ENCODE results near the gene LCN15.

Gene LCN15

DNA sequence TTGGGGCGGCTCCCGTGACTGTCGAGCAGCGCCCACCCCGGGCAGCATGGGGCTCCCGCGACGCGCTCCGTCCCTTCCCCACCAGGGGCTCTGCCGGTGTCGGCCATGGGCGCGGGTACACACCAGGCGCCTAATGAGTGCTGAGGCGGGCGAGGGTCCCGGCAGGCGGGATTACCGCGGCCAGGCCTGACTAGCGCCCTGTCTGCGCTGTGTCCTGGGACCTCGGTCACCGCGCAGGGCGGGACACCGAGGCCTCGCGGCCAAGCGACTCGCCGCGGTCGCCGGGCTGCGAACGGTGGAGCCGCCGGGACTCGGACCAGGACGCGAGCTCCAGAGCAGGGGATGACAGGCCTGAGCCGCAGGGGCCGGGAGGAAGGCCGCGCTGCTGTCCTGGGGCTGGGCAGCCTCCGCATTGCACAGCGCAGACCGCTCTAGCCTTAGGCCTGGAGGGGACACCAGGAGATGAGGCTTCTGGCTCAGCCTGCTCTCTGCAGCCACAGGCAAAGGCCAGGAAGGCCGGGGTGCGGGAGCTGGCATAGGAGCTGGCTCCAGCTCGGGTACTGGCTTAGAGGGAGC lies 35.7 kb downstream of the LCN15 start:
- Histone ChIP-seq H3K4me1 (ENCODE audit: low read length) (peaks cover 19% of the 10 kb centered on the region), H4K20me1 (ENCODE audit: insufficient read depth, low read length) (peaks cover 40% of the 10 kb centered on the region), H3K9me3 (ENCODE audit: insufficient read depth, low read length) (no peaks in the 10 kb centered on the region), H3K4me3 (ENCODE audit: low read length) (peak overlapping the region; percentile 96), H3K9ac (ENCODE audit: low read length) (peak overlapping the region; percentile 92), H2AFZ (ENCODE audit: low read depth, low read length) (peak overlapping the region; percentile 27; the same call in 1 of the 2 replicates), H3K27ac (ENCODE audit: low read length) (peak overlapping the region; percentile 31; the same call in 1 of the 2 replicates), H3K36me3 (replicated peaks; ENCODE audit: low read depth, low read length) (peaks cover 27% of the 10 kb centered on the region), H3K4me2 (ENCODE audit: low read length) (peak overlapping the region; percentile 85), H3K79me2 (ENCODE audit: low read length) (peaks cover 55% of the 10 kb centered on the region), H3K27me3 (ENCODE audit: low read depth, low read length) (no peaks in the 10 kb centered on the region)
- TF ChIP-seq EZH2phosphoT487 (IDR thresholded peaks at IDR 0.05; ENCODE audit: low read depth) = no peak
- TF ChIP-seq, protein P1, sequence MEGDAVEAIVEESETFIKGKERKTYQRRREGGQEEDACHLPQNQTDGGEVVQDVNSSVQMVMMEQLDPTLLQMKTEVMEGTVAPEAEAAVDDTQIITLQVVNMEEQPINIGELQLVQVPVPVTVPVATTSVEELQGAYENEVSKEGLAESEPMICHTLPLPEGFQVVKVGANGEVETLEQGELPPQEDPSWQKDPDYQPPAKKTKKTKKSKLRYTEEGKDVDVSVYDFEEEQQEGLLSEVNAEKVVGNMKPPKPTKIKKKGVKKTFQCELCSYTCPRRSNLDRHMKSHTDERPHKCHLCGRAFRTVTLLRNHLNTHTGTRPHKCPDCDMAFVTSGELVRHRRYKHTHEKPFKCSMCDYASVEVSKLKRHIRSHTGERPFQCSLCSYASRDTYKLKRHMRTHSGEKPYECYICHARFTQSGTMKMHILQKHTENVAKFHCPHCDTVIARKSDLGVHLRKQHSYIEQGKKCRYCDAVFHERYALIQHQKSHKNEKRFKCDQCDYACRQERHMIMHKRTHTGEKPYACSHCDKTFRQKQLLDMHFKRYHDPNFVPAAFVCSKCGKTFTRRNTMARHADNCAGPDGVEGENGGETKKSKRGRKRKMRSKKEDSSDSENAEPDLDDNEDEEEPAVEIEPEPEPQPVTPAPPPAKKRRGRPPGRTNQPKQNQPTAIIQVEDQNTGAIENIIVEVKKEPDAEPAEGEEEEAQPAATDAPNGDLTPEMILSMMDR (IDR thresholded peaks at IDR 0.05; ENCODE audit: low read depth, low read length) = no peak

DNA sequence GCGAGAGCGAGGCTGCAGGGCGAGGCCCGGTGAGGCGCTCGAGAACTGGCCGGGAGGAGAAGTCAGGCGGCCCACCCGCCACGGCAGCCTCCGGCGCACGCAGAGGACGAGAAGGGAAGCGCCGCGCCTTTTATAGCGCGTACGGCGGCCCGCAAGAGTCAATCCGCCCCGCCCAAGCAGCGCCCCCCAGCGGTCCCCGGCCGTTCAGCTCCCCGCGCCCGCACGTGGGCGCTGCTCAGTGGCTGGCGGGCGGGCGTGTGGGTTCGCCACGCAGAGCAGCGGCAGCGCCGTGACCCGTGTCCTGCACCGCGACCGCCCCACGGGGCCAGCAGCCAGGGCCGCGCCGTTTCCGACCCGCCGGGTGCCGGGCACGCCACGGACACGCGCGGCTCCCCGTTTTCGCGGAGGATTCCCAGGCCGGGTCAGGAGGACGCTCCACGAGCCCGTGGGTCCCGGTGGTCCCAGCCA lies 36.2 kb downstream of the LCN15 start:
- Histone ChIP-seq H2AFZ (ENCODE audit: low read depth, low read length) (peak overlapping the region; percentile 27; the same call in 1 of the 2 replicates), H3K27ac (ENCODE audit: low read length) (peak overlapping the region; percentile 41), H3K4me1 (ENCODE audit: low read length) (peaks cover 19% of the 10 kb centered on the region), H3K4me3 (ENCODE audit: low read length) (peak overlapping the region; percentile 96), H3K36me3 (replicated peaks; ENCODE audit: low read depth, low read length) (peaks cover 32% of the 10 kb centered on the region), H3K4me2 (ENCODE audit: low read length) (peak overlapping the region; percentile 85), H3K27me3 (ENCODE audit: low read depth, low read length) (no peaks in the 10 kb centered on the region), H4K20me1 (ENCODE audit: insufficient read depth, low read length) (peaks cover 46% of the 10 kb centered on the region), H3K9ac (ENCODE audit: low read length) (peak overlapping the region; percentile 93), H3K79me2 (ENCODE audit: low read length) (peaks cover 55% of the 10 kb centered on the region), H3K9me3 (ENCODE audit: insufficient read depth, low read length) (no peaks in the 10 kb centered on the region)
- TF ChIP-seq EZH2phosphoT487 (IDR thresholded peaks at IDR 0.05; ENCODE audit: low read depth) = no peak
- TF ChIP-seq, protein P1 (IDR thresholded peaks at IDR 0.05; ENCODE audit: low read depth, low read length) = peak; percentile 83

DNA sequence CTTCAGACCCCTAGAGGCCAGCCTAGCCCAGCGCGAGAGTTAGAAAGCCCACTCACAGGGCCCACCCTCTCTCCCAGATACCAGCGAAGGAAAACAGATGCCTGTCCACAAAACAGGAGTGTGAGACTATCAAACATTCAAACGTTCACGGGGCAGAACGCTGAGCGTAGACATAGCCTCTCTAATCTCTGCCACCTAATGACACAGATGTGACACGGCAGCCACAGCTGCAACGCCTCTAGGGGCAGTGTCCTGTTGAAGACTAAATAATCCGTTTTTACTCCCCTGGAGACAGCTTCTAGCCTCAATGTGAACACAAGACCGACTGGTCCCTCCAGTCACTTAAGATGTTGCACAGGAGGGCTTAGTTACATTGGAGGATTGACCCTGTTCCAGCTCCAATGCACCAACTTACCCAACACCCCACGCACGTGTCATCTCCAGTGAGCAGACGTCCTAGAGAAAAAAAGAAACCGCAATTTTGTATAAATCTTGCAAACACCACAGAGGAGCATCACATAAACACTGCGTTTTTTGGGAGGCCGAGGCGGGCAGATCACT lies 37.6 kb downstream of the LCN15 start:
- peaks cover 37% of the 10 kb centered on the region for H3K36me3 ChIP-seq (replicated peaks; ENCODE audit: low read depth, low read length)
- peak overlapping the region; percentile 96 for H3K4me3 ChIP-seq (ENCODE audit: low read length)
- H3K9me3 ChIP-seq (ENCODE audit: insufficient read depth, low read length) = no peaks in the 10 kb centered on the region
- H3K27me3 ChIP-seq (ENCODE audit: low read depth, low read length) = no peaks in the 10 kb centered on the region
- peak overlapping the region; percentile 75 for H3K4me2 ChIP-seq (ENCODE audit: low read length)
- 0 out of 2 replicates have a peak overlapping the region, but pooled peaks have one; percentile 5 for H3K27ac ChIP-seq (ENCODE audit: low read length)
- H3K4me1 ChIP-seq (ENCODE audit: low read length) = peaks cover 19% of the 10 kb centered on the region
- peaks cover 58% of the 10 kb centered on the region for H4K20me1 ChIP-seq (ENCODE audit: insufficient read depth, low read length)
- TF ChIP-seq, protein P1 (IDR thresholded peaks at IDR 0.05; ENCODE audit: low read depth, low read length) = peak; percentile 51
- no peak for TF ChIP-seq EZH2phosphoT487 (IDR thresholded peaks at IDR 0.05; ENCODE audit: low read depth)
- peaks cover 55% of the 10 kb centered on the region for H3K79me2 ChIP-seq (ENCODE audit: low read length)
- peak overlapping the region; percentile 93 for H3K9ac ChIP-seq (ENCODE audit: low read length)
- H2AFZ ChIP-seq (ENCODE audit: low read depth, low read length) = no peak overlapping the region

DNA sequence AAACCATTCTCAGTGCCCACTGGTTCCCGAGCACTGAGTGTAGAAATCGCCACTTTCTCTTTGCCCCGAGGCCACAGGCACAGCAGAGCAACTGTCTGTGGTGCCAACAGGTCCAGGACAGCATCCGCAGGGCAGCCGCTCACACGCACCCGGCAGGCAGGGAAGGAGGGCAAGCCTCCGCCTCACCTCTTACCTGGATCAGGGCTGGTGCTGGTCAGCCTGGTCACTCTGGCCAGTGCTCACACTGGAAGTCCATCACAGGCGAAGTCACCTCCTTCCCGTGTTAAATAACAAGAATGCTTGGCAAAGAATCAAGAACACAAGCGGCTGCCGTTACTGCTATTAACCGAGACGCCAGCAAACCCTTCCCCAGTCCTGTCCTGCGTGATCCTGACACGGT lies 38.2 kb downstream of the LCN15 start:
- H3K36me3 ChIP-seq (replicated peaks; ENCODE audit: low read depth, low read length) = peaks cover 37% of the 10 kb centered on the region
- H3K27ac ChIP-seq (ENCODE audit: low read length) = no peak overlapping the region

More for the DNA sequence above, 38.2 kb downstream of the LCN15 start:
- no peaks in the 10 kb centered on the region for H3K9me3 ChIP-seq (ENCODE audit: insufficient read depth, low read length)
- TF ChIP-seq, protein P1 (IDR thresholded peaks at IDR 0.05; ENCODE audit: low read depth, low read length) = no peak
- no peak for TF ChIP-seq EZH2phosphoT487 (IDR thresholded peaks at IDR 0.05; ENCODE audit: low read depth)
- H3K4me1 ChIP-seq (ENCODE audit: low read length) = peaks cover 19% of the 10 kb centered on the region
- H2AFZ ChIP-seq (ENCODE audit: low read depth, low read length) = no peak overlapping the region
- no peak overlapping the region for H3K9ac ChIP-seq (ENCODE audit: low read length)
- no peak overlapping the region; the same call in 1 of the 2 replicates for H3K4me3 ChIP-seq (ENCODE audit: low read length)
- peak overlapping the region; percentile 75 for H3K4me2 ChIP-seq (ENCODE audit: low read length)
- no peaks in the 10 kb centered on the region for H3K27me3 ChIP-seq (ENCODE audit: low read depth, low read length)
- peaks cover 64% of the 10 kb centered on the region for H4K20me1 ChIP-seq (ENCODE audit: insufficient read depth, low read length)
- H3K79me2 ChIP-seq (ENCODE audit: low read length) = peaks cover 55% of the 10 kb centered on the region

Data from OCI-LY3 (cell line).